CD14-positive monocyte (primary cell): ENCODE results near the gene POU2F1. TPM values are rescaled to one million over a fixed set of nuclear protein-coding genes. Genes with fewer than 3 reads are reported as not detected.
A peak's percentile ranks its signal among the peaks of the same experiment; 100 is the strongest.

Experiments
- DNase-seq, 3 donors: peaks; one replicate each; pipeline ENCODE4 v3.0.0-alpha.2; 2011 to 2022
- H2AFZ ChIP-seq: 2 replicates; pipeline ENCODE4 v1.6.0; 2012; ENCODE audit warnings: mild to moderate bottlenecking, low read depth, low read length, inconsistent platforms; ENCODE audit not compliant: insufficient read depth, poor library complexity, severe bottlenecking
- H3K27ac ChIP-seq, 2 donors: 1 replicate in 1 of 2; 2 replicates in 1 of 2; pipeline ENCODE4 v1.5.1; 2012 to 2013; ENCODE audit warnings: low read length in 2 of 2, control low read depth in 1 of 2, inconsistent platforms in 1 of 2, low read depth in 1 of 2, mild to moderate bottlenecking in 1 of 2
- H3K27me3 ChIP-seq, 2 donors: one replicate each; pipeline versions ENCODE4 v1.6.0 to v1.6.1; 2011 to 2013; ENCODE audit warnings: low read length in 2 of 2; ENCODE audit not compliant: control insufficient read depth in 2 of 2, insufficient read depth in 2 of 2
- H3K36me3 ChIP-seq, 2 donors: replicated peaks in 1 of 2; 1 replicate in 1 of 2; 2 replicates in 1 of 2; pipeline versions ENCODE4 v1.5.1 to v1.6.1; 2012 to 2013; ENCODE audit warnings: low read length in 2 of 2, control low read depth in 1 of 2, inconsistent platforms in 1 of 2, mild to moderate bottlenecking in 1 of 2; ENCODE audit not compliant: insufficient read depth in 2 of 2, control insufficient read depth in 1 of 2
- H3K4me1 ChIP-seq, 2 donors: 1 replicate in 1 of 2; 2 replicates in 1 of 2; pipeline versions ENCODE4 v1.5.1 to v1.6.1; 2012 to 2013; ENCODE audit warnings: low read length in 2 of 2, control low read depth in 1 of 2, inconsistent platforms in 1 of 2, mild to moderate bottlenecking in 1 of 2, moderate library complexity in 1 of 2; ENCODE audit not compliant: insufficient read depth in 2 of 2, control insufficient read depth in 1 of 2
- H3K4me2 ChIP-seq: replicated peaks from 2 replicates; pipeline ENCODE3; 2012; ENCODE audit warnings: low read length, moderate library complexity, mild to moderate bottlenecking; ENCODE audit not compliant: poor library complexity, severe bottlenecking; ENCODE audit errors: extremely low read depth
- H3K4me3 ChIP-seq, 3 experiments: fragments of 200-600 bp in 1 of 3; sonication (generic) in 1 of 3; replicated peaks in 1 of 3; 1 replicate in 2 of 3; 2 replicates in 1 of 3; pipeline ENCODE4 v1.5.1; 2011 to 2013; ENCODE audit warnings: low read length in 3 of 3, mild to moderate bottlenecking in 3 of 3, control low read depth in 2 of 3, low read depth in 2 of 3, inconsistent platforms in 1 of 3, moderate library complexity in 1 of 3
- H3K79me2 ChIP-seq: 2 replicates; pipeline ENCODE4 v1.6.0; 2012; ENCODE audit warnings: mild to moderate bottlenecking, control low read depth, inconsistent platforms, low read length, moderate library complexity; ENCODE audit not compliant: insufficient read depth
- H3K9ac ChIP-seq: 2 replicates; pipeline ENCODE4 v1.6.0; 2017; ENCODE audit warnings: low read length, mild to moderate bottlenecking; ENCODE audit not compliant: insufficient read depth, poor library complexity, severe bottlenecking
- H3K9me3 ChIP-seq, 2 donors: replicated peaks in 1 of 2; 1 replicate in 1 of 2; 2 replicates in 1 of 2; pipeline versions ENCODE4 v1.5.1 to v1.6.1; 2012 to 2013; ENCODE audit warnings: low read length in 2 of 2, control low read depth in 1 of 2; ENCODE audit not compliant: control insufficient read depth in 1 of 2, insufficient read depth in 1 of 2
- H4K20me1 ChIP-seq: 2 replicates; pipeline ENCODE4 v1.6.0; 2012; ENCODE audit warnings: mild to moderate bottlenecking, low read length, control low read depth, moderate library complexity; ENCODE audit not compliant: insufficient read depth
- H3K27ac Mint-ChIP-seq, 7 donors: one replicate each; pipeline ENCODE4 v1.8.0; 2020; ENCODE audit warnings: mild to moderate bottlenecking in 7 of 7, mixed read lengths in 7 of 7, moderate library complexity in 6 of 7, inconsistent platforms in 2 of 7
- H3K27me3 Mint-ChIP-seq, 3 donors: one replicate each; pipeline ENCODE4 v1.8.0; 2021 to 2022; ENCODE audit warnings: low read depth in 3 of 3, mild to moderate bottlenecking in 3 of 3, mixed read lengths in 3 of 3, moderate library complexity in 3 of 3, inconsistent platforms in 1 of 3
- H3K36me3 Mint-ChIP-seq, 2 donors: one replicate each; pipeline ENCODE4 v1.8.0; 2020; ENCODE audit warnings: mixed read lengths in 2 of 2, inconsistent platforms in 1 of 2, mild to moderate bottlenecking in 1 of 2
- H3K4me1 Mint-ChIP-seq: one replicate; pipeline ENCODE4 v1.8.0; 2020; ENCODE audit warnings: mild to moderate bottlenecking, mixed read lengths
- H3K4me3 Mint-ChIP-seq, 2 donors: one replicate each; pipeline ENCODE4 v1.8.0; 2020; ENCODE audit warnings: mild to moderate bottlenecking in 2 of 2, mixed read lengths in 2 of 2, moderate library complexity in 1 of 2
- H3K9me3 Mint-ChIP-seq, 7 donors: one replicate each; pipeline ENCODE4 v1.8.0; 2020 to 2022; ENCODE audit warnings: mixed read lengths in 7 of 7, mild to moderate bottlenecking in 6 of 7, moderate library complexity in 6 of 7, inconsistent platforms in 2 of 7
- WGBS: methylation state at CpG from one replicate; pipeline ENCODE4 v1.1.5; 2013; ENCODE audit warnings: missing lambda C conversion rate; ENCODE audit not compliant: insufficient coverage; 5-methylcytosine and 5-hydroxymethylcytosine counted together
- intact Hi-C, 2 donors: fragments of 100-400 bp; cut with micrococcal nuclease; formaldehyde crosslinking; loops; one replicate each; pipeline versions ENCODE4 v1.15.0 to v1.15.1; 2023
- polyA plus RNA-seq, 3 donors: library from polyadenylated mRNA; depleted of rRNA in 1 of 3; unstranded in 2 of 3; stranded (reverse) in 1 of 3; fragments of 300-500 nt in 2 of 3; fragments of >200 nt in 1 of 3; fragmentation: Illumina TruSeq in 2 of 3; gene quantifications; 1 replicate in 2 of 3; 2 replicates in 1 of 3; pipeline ENCODE4 v1.2.3, GENCODE V29; 2012 to 2021
- TF ChIP-seq, protein P1 (sequence below): fragments of 200-600 bp; IDR thresholded peaks from one replicate; pipeline ENCODE4 v1.8.0; 2022; ENCODE audit warnings: antibody characterized with exemption, mild to moderate bottlenecking

The POU2F1 gene
- polyA plus RNA-seq, 3 donors = 2.3 to 4.2 (median 3.9) TPM

DNA sequence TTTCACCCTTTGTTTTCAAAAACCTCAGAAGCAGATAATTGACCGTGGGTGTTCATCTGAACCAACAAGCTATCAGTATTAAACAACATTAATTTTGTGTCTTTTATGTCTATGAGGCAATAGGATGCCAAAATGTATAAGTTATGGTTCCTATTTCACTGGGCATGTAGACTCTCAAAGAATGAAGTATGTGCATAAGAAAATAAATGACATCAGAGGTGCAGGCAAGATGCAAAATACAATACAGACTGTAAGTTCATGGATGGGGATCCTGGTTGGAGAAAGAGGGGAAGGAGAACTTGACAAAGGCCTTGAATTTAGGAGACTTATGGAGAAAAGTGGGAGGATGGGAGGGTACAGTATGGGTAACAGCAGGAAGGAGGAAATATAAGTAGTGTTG lies 23.4 kb upstream of the POU2F1 start:
- no CpG with 5 or more reads among the region's 1 CpG for WGBS
- no peak overlapping the region for H3K4me3 ChIP-seq
- DNase-seq = no peak
- H4K20me1 ChIP-seq = no peaks in the 10 kb centered on the region
- peak overlapping the region; percentile 41 for H2AFZ ChIP-seq
- Mint-ChIP-seq H3K27ac (no peak overlapping the region), H3K36me3 (no peaks in the 10 kb centered on the region), H3K4me1 (no peaks in the 10 kb centered on the region), H3K27me3 (peaks cover 1 to 6% (median 1%) of the 10 kb centered on the region in 3 donors), H3K9me3 (peaks cover 0 to 3% (median 2%) of the 10 kb centered on the region in 7 donors), H3K4me3 (no peak overlapping the region)
- no peak overlapping the region for H3K9ac ChIP-seq
- TF ChIP-seq, protein P1, sequence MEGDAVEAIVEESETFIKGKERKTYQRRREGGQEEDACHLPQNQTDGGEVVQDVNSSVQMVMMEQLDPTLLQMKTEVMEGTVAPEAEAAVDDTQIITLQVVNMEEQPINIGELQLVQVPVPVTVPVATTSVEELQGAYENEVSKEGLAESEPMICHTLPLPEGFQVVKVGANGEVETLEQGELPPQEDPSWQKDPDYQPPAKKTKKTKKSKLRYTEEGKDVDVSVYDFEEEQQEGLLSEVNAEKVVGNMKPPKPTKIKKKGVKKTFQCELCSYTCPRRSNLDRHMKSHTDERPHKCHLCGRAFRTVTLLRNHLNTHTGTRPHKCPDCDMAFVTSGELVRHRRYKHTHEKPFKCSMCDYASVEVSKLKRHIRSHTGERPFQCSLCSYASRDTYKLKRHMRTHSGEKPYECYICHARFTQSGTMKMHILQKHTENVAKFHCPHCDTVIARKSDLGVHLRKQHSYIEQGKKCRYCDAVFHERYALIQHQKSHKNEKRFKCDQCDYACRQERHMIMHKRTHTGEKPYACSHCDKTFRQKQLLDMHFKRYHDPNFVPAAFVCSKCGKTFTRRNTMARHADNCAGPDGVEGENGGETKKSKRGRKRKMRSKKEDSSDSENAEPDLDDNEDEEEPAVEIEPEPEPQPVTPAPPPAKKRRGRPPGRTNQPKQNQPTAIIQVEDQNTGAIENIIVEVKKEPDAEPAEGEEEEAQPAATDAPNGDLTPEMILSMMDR = no peak
- H3K36me3 ChIP-seq = no peaks in the 10 kb centered on the region
- no peaks in the 10 kb centered on the region for H3K27me3 ChIP-seq
- H3K79me2 ChIP-seq = no peaks in the 10 kb centered on the region
- intact Hi-C loops = no loop called here
- H3K27ac ChIP-seq = no peak overlapping the region
- no peak overlapping the region for H3K4me2 ChIP-seq
- H3K9me3 ChIP-seq = no peaks in the 10 kb centered on the region
- H3K4me1 ChIP-seq = no peaks in the 10 kb centered on the region

DNA sequence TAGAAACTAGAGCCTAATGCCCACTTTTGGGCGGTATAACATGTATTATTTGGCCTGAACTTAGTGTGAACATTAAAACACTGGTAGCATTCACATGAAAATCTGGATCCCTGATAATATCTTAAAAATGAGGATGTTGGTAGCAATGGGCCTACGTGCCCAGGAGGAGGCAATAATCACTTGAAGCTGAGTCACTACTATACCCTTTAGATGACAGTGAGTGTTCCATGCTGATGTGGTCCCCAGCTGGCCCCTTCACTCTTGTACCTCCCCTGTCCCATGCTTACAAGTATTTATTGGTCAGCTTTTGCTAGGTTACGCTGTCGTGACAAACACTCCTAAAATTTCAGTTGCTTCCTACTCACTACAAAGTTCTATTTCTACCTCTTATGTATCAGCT lies 23.0 kb upstream of the POU2F1 start:
- Mint-ChIP-seq H3K9me3 (peaks cover 0 to 3% (median 2%) of the 10 kb centered on the region in 7 donors), H3K27ac (no peak overlapping the region), H3K36me3 (no peaks in the 10 kb centered on the region), H3K4me3 (no peak overlapping the region), H3K27me3 (peaks cover 1 to 6% (median 1%) of the 10 kb centered on the region in 3 donors), H3K4me1 (no peaks in the 10 kb centered on the region)
- Histone ChIP-seq H3K9me3 (no peaks in the 10 kb centered on the region), H2AFZ (no peak overlapping the region), H3K79me2 (no peaks in the 10 kb centered on the region), H3K9ac (no peak overlapping the region), H3K27ac (no peak overlapping the region), H3K4me2 (no peak overlapping the region), H4K20me1 (no peaks in the 10 kb centered on the region), H3K4me1 (no peaks in the 10 kb centered on the region), H3K4me3 (no peak overlapping the region), H3K36me3 (no peaks in the 10 kb centered on the region), H3K27me3 (no peaks in the 10 kb centered on the region)
- intact Hi-C loops = no loop called here
- TF ChIP-seq, protein P1 = no peak
- DNase-seq = no peak
- 86% methylated on average over 4 of the region's 4 CpGs for WGBS
